Smooth muscle cell of the brain vasculature (primary cell): ENCODE data around the gene CD9.

Experiments used
- DNase-seq: peaks from one replicate; pipeline ENCODE4 v3.0.0-alpha.2; 2012; ENCODE audit warnings: low read depth, low spot score

CD9 gene

DNA sequence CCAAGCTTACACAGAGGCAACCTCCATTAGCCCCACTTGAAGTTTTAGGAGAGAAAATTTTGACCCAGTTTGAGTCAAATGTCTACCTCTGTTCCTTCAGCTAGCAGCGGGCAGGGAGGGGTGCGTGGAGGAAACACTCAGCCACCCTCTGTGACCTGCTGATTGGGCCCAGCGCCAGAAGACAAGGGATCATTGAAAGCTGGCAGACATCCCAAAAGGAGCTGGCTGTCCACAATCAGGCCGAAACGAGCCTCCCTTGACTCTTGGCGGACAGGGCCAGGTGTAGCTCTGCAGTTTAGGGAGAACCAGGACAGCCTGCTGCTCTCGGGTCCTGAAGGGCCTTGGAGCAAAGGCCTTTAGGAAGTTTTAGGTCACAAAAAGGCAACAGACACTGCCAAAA, 41.3 kb downstream of the CD9 start:
- no peak for DNase-seq

DNA sequence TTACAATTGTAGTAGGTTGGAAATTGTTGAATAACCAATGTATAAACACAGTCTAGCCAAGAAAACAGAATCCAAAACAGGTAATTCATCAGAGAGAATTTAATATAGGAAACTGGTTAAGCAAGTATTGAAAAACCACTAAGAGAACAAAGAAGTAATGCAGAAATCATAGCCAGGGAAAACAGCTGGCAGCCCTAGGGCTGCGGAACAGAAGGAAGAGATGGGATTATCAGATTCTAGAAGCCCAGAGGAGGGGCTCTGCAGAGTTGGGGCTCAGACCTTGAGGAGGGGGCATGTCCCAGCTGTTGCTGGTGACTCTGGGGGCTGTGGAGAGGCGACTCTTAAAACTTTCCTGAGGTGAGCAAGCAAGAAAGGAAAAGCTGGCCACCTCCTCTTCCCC, 49.4 kb downstream of the CD9 start:
- no peak for DNase-seq

DNA sequence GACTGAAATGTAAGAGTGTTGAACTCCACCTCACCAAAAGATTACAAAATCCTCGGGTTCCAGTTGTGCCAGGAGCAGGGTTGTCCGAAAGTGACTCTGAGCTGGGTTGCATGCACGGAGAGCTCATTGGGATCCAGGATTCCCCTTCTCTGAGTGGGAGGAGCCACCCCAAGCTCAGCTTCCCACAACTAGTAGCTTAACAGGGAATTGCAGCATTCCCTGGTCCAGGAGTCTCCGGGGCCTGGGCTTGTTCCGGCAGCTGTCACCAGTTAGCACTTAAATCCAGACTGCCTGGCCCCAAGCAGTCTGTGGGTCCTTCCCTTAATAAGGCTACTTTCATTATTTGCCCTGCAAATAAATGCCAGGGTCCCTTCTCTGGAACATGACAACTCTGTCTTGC, 50.1 kb downstream of the CD9 start:
- DNase-seq, result no peak

DNA sequence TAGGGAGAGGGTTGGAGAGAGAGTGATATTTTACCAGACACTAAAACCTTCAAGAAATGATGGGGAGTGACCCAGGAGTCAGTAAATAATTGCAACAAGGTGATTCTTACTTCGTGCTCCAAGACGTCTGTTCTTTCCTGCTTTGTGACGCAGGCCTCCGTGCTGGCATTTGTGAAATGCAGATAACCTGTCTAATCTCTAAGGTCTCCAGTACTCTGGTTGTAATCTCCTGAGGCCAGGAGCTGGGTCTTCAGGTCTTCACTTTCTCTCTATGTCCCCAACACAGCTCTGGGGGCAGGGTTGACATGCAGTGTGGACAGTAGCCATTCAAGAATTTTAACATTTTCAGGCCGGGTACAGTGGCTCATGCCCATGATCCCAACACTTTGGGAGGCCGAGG, 53.1 kb downstream of the CD9 start:
- no peak for DNase-seq

DNA sequence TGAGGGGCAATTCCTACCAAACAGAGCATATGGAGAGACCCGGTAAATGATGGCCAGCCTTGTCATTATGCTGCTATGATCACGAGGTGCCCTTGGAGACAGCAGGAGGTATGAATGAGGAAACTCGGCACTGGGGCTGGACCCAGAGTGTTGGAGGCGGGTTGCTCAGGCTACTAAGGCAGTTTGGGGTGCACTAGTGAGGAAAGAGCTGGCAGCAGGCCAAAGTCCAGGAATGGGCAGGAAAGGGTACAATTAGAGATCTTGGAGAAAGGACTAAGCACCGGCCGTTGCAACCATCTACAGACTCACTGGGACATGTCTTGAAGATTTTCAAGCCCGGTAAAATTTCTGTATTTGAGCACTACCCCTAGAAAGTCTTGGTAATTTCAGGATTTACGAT, 54.3 kb downstream of the CD9 start:
- DNase-seq, result no peak

DNA sequence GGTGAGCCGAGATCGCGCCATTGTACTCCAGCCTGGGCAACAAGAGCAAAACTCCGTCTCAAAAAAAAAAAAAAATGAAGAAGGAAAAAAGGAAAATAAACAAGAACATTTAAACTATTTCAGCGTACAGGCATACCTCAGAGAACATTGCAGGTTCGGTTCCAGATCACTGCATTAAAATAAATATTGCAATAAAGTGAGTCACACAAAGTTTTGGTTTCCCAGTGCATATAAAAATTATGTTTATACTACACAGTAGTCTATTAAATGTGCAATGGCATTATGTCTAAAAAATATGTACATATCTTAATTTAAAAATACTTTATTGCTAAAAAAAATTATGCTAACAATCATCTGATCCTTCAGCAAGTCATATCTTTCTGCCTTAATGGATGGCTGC, 56.8 kb downstream of the CD9 start:
- no peak for DNase-seq

DNA sequence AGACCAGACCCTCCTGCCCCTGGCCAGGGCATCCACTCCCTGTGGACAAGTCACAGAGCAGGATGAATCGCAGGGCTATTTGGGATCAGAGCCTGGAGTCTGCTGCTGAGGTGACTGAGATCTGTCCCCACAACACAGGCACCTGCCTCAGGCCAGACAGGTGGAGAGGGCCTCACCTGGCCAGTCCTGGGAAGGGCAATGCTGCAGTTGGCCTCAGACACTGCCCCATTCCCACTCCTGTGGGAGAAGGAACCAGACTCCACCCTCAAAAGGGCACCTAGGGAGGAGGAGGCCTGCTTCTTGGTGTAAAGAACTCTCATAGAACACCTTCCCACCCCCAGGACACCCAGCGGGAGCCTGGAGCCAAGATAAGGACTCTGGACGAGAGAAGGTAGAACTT, 62.0 kb downstream of the CD9 start:
- no peak for DNase-seq

DNA sequence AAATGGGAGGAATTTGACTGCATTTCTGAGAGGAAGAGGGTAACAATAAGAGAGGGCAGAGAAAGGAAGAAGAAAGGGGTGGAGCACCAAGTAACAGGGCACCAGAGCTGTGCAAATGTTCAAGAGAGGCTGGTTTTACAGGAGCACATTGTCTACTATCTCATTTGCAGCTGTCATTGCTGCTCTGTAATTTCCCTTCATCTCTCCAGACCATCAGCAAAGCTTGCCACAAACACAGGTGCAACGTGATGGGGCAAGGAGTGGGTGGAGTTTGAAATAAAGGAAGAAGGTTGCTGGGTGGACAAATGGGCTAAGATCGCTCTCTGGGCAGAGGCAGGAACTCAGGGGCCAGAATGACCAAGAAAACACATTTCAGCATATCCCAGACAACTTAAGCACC, 62.4 kb downstream of the CD9 start:
- no peak for DNase-seq

DNA sequence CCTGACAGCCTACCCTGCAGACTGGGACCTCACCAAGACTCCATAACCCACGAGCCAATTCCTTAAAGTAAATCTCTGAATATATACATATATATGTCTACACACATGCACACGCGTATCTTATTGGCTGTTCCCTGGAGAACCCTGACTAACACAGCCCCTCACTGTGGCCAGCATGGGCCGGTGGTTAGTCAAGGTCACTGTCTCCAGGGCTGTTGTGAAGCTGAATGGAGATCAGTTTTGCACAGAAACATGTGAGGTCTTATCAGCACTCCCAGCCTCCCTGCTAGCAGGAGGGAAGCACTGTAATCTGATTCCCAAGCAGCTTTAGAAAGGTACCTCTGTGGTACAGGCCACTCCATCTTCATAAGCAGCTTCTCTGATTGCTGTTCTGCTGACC, 63.7 kb downstream of the CD9 start:
- DNase-seq, result no peak

DNA sequence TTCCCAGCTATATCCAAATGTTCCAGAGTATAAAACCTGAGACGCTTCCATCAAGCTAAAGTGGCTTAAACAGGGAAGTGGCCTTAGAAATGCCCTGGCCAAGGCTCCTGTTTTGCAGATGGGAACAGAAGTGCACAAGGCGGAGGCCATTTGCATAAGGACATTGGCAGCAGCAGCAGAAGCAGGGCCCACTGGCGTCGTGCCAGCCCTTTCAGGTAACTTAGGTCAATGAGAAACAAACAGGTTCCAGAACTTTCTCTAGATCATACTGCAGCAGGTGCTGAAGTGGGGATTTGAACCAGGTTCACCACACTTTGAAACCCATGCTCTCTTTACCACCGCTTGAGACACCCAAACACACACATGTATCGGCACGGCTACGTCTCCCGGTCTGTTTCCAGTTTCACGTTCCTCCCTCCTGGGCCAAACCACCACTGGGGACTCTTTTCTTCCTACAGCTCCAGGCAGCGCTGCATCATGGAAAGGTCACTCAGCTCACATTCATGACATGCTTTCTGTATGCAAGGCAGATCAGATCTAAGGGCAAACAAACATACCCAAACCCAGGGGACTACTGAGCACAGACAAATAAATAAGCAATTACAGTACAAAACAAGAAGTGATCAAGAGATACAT, 64.3 kb downstream of the CD9 start:
- no peak for DNase-seq

DNA sequence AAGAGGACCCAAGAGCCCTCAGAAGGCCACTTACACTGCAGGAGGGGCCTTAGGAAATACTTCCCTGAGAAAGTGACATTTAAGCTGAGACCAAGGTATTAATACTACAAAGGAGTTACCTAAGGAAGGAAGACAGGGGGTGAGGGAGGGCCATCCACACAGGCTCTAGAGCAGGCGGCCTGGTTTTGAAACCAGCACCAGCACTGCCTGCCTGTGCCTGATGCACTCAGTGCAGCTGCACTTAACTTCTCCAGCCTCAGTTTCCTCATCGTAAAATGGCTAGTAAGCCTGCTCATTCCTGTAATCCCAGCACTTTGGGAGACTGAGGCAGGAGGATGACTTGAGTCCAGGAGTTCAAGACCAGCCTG, 64.8 kb downstream of the CD9 start:
- DNase-seq, result no peak

DNA sequence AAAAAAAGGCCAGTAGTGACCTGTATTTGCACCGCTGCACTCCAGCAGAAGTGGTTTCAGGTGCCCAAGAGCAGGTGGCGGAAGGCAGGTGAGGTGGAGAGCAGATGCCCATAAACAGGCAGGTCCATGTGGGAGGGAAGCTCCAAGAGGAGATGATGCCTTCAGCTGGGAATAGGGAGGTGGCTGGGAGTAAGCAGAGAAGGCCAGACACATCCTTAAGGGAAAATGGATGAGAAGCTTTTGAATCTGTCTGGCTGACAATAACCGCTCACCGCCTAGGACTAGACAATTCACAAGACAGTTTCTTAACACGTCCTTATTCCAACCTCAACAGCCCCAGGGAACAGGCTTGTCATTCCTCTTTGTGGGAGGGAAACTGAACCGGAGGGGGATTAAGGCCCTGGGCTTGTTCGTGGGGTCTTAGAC, 66.4 kb downstream of the CD9 start:
- DNase-seq, result no peak

DNA sequence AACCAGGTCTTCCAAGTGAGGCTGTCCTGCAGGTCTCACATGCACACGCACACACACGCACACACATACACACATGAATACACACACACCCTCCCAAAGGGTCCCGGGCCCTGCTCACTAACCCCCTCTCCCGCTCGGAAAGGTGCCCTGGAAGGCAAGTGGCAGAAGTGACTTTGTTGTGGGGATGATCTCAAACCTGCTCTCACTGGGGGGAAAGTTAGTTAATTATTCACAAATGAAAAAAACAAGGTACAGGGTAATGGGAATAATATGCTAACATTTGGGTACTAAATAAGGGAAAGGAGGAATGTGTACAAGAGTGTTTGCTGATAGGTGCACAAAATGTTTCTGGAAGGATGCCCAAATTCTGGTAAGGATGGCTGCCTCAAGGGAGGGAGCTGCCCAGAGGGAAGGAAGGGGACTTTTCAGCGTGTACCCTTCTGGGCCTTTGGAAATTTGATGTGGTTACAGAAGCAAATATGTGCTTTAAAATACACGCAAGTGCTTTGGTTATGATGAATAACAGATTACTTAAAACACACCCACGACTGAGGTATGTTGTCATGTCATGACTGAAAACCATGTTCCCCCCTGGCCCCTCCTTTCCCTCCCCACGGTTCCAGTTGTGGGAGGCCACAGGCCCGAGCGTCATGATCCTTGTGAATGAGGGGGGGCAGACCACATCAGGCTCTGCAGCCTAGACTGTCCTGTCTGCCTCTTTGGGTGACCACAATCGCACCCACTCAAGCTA, 66.9 kb downstream of the CD9 start:
- DNase-seq, result no peak

DNA sequence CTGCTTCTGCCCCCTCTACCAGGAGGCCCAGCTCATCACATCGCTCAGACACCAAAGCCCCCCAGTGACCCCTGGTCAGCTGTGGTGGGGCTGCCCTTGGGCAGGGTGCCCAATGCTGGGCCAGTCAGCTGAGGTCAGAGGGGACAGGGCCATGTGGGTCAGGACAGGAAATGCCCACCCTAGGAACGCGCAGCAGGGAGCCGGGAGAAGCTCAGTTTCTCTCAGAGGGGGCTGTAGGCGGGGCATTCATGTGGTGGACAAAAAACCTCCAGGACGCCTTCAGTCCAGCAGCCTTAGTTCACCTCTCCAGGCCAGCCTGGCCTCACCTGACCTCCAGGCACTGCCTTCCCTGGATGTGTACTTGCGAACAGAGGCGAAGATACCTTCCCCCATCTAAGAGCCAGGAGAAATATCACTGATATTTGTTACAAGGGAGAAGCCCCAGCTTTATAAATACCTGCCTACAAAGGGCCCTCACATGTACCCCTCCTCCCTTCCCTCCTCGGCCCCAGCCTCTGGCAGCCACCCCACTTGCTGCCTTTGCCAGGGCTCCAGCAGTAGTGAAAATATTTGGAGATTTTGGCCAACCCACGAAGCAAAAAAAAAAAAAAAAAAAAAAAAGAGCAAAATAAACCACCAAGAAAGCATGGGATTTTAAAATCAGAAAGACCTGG, 68.4 kb downstream of the CD9 start:
- DNase-seq, result no peak

DNA sequence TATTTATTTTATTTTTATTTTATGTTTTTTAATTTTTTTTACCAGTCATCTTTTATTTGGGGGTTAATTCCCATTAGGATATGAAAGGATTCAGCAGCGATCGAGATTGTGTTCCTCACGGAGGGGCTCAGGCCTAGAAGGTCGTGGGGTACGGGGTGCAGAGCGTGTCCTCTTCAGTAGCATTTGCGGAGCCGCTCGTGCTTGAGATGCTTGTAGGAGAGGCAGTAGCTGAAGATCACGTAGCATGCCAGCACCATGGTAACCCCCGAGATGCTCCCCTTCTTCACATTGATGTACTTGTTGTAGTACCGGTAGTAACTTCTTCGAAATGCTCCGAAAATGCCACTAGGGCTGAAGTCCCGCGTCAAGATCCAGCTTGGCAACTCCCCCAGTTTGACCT, 69.8 kb downstream of the CD9 start:
- no peak for DNase-seq

DNA sequence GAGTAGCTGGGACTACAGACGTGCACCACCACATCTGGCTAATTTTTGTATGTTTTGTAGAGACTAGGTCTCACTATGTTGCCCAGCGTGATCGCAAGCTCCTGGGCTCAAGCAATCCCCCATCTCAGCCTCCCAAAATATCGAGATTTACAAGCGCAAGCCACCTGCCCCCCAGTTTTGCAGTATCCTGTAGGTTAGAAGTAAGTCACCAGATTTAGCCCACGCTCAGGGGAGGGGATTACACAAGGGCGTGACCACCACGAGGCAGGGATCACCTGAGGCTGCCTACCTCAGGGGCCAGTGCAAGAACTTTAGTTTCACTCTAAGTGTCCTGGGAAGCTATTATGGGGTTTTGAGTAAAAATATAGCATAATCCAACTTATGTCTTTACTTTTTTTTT, 71.1 kb downstream of the CD9 start:
- no peak for DNase-seq

DNA sequence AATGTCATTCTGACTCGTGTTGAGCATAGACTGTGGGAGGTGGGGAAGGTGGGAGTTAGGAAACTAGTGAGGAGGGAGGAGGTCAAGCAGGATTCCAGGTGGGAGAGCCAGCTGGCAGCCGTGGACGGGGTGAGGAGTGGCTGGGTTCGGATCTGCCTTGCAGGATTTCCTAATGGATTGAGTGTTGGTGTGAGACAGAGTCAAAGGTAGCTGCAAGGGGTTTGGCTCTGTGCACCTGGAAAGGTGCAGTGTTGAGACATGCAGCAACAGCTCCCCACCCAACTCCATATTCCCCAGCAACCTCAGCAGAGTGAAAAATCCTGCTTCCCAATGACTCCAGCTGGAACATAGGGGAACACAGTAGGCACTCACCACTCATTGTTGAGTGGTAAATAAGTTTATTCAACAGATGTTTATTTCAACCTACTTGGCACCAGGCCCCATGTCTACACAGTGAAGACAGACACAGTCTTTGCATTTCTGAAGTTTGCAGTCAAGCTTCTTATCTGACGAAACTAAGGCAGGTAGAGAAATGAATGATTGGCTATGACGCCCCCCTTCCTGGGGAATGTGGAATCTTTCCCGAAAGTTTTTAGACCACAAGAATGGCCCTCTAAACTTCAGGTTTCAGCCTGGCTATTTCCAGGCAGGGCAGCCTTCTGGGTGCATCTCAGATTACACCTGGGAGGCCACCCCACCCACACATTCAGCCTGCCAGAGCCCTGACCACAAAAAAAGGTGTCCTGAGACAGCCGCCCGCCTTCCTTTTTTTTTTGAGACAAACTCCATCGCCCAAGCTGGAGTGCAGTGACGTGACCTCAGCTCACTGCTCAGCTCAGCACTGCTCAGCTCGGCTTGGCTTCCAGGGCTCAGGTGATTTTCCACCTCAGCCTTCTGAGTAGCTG, 72.4 kb downstream of the CD9 start:
- no peak for DNase-seq

DNA sequence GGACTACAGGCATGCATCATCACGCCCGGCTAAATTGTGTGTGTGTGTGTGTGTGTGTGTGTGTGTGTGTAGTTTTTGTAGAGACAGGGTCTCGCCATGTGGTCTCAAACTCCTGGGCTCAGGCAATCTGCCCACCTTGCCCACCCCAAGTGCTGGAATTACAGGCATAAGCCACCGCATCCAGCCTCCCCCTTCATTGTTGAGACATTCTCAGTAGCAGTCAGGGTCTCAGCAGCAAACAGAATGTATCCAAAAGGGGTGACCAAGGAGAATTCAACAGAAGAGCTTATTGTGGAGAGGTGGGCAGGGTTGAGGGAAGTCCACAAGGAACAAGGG, 73.0 kb downstream of the CD9 start:
- no peak for DNase-seq

DNA sequence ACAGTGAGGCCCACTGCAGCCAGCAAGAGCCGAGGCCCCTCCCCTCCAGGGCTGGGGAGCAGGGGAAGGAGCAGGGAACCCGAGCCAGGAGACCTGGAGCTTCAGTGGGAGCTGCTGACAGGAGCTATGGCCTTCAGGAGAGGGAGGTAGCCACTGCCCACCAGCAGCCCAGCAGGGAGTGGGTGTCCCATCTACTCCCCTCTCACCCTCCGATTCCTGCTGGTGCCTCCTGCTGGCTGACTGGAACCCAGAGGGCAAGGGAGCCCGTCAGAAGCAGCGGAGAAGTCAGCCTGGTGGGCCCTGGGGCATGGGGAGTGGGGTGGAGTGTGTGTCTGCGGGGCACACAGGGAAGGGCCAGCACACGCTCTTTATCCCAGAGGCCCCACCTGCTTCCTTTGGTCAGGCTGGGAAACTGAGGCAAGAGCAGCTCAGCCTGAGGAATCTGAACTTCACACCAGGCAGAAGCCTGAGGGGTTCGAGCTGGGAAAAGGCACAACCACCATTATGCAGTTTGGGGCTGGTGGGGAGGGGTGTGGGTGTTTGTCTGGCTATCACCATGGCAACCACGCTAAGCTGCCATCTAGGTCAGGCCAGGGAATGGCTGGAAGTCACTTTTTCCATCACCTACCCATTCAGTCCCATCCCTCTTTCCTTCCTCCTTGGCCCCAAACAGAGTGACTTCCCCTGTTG, 73.5 kb downstream of the CD9 start:
- DNase-seq, result no peak

DNA sequence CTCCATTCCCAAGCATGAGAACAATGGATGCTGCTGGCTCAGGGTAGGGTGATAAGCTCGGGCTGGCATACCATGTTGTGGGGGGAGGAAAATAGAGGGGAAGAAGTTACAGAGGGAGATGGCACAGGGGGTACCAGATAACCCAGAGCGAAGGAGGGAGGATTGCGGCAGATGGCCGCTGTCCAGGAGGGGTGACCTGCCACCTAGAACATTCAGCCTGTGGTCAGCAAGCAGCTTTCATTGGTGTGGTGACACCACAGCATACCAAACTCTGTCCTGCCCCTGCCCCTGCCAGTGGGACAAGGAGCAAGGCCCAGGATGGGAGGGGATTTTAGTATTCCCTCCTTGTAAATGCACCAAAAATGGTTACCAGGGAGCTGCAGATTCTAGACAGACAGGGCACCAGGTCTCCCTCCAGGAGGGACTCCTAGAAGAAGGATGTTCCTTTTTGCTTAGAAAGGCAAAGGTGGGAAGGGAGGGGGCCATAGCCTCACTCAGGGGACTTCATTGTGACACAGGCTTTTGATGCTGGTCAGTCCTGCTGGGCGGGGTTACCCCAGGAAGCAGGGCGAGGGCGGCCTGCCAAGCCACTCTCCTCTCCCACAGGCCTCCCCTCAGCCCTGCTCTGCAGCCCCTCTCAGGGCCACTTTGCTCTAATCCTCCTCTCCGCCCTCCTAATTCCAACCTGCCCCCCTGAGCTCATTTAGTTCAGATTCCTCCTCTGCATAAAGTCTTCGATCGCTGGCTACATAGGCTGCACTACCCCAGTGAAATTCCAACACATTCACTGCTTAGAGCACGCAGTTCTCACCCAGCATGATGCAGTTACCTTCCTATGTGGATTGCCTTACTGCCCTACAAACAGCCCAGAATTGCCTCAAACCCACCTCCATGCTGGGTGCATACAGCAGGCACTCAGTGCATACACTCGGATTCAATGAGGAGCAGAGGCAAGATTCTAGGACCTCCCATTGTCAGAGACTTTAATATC, 74.3 kb downstream of the CD9 start:
- DNase-seq, result no peak
